HG03196 (cell line): ENCODE measurements around the gene FRMD4A.
"Not testable (repeated sequence)": the region's sequence is repeated elsewhere in the genome, so short reads cannot be mapped to it uniquely, and the experiment has no call there.

Experiments used
- ATAC-seq: cut with Tn5 transposase; IDR thresholded peaks from one replicate; pipeline ENCODE4 v1.9.1; 2021; ENCODE audit not compliant: unreplicated experiment

The FRMD4A gene

GRCh38 chr10:14241196-14241595, 89.5 kb downstream of the FRMD4A start:
- no peak for ATAC-seq

GRCh38 chr10:14240253-14241189, 90.2 kb downstream of the FRMD4A start:
- no peak for ATAC-seq

- ATAC-seq = not testable (repeated sequence)
Measured at GRCh38 chr10:14238659-14239058, 92.1 kb downstream of the FRMD4A start.

- ATAC-seq = no peak
Measured at GRCh38 chr10:14236341-14236740, 94.4 kb downstream of the FRMD4A start.

- ATAC-seq = no peak
Measured at GRCh38 chr10:14235566-14236195, 95.0 kb downstream of the FRMD4A start.

- no peak for ATAC-seq
Measured at GRCh38 chr10:14233566-14233965, 97.2 kb downstream of the FRMD4A start.

GRCh38 chr10:14228798-14229197, 101.9 kb downstream of the FRMD4A start:
- not testable (repeated sequence) for ATAC-seq

- ATAC-seq = no peak
Measured at GRCh38 chr10:14225379-14225778, 105.3 kb downstream of the FRMD4A start.

- no peak for ATAC-seq
Measured at GRCh38 chr10:14220026-14220425, 110.7 kb downstream of the FRMD4A start.

GRCh38 chr10:14219411-14219810, 111.3 kb downstream of the FRMD4A start:
- no peak for ATAC-seq

- no peak for ATAC-seq
Measured at GRCh38 chr10:14215641-14216040, 115.1 kb downstream of the FRMD4A start.

- ATAC-seq = not testable (repeated sequence)
Measured at GRCh38 chr10:14213703-14214102, 117.0 kb downstream of the FRMD4A start.

GRCh38 chr10:14211610-14212009, 119.1 kb downstream of the FRMD4A start:
- ATAC-seq = no peak

GRCh38 chr10:14208231-14208630, 122.5 kb downstream of the FRMD4A start:
- ATAC-seq = no peak

GRCh38 chr10:14205233-14205632, 125.5 kb downstream of the FRMD4A start:
- no peak for ATAC-seq

GRCh38 chr10:14200698-14201544, 129.8 kb downstream of the FRMD4A start:
- ATAC-seq = no peak

- ATAC-seq = not testable (repeated sequence)
Measured at GRCh38 chr10:14199098-14199497, 131.6 kb downstream of the FRMD4A start.

GRCh38 chr10:14198078-14198477, 132.6 kb downstream of the FRMD4A start:
- ATAC-seq = no peak

GRCh38 chr10:14196113-14196512, 134.6 kb downstream of the FRMD4A start:
- ATAC-seq = no peak

GRCh38 chr10:14195433-14195832, 135.3 kb downstream of the FRMD4A start:
- ATAC-seq = no peak

- ATAC-seq = no peak
Measured at GRCh38 chr10:14192746-14193145, 138.0 kb downstream of the FRMD4A start.
